ENCODE measurements around the gene PTPRN2. TPM values are rescaled to one million over a fixed set of nuclear protein-coding genes. Genes with fewer than 3 reads are reported as not detected.

PTPRN2 gene
- total and polyA plus RNA-seq, 9 of the 15 experiments (the other 6 are each of a cell fraction or from before 2014, with no cell fraction given): not detected

DNA sequence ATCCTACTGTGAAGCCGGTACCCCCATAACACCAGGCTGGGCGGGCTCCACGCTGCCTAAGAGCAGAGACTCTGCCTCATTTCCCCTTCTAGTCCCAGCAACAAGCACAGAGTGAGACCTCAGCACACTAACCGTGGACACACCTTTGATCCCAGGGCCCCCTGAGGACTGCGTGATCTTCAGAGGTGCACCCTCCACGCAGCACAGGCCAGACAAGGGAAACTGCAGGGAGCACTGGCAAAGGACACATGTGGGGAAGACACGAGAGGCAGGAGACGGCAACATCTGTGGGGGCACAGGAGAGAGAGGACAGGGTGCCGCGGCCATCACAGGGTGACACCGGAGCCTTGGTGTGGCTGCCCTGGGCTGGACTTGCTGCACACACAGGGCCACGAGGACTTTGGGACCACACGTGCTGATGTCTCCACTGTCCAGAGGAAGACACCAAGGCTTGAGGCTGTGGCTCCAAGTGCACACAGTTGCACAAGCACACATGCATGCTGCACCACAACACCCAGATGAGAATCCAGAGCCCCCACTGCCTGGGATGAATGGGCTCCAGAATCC, 128.8 kb downstream of the PTPRN2 start (continued):
- TF ChIP-seq TEAD4 (IDR thresholded peaks at IDR 0.05; ENCODE audit: low read length) (no peak), TEAD4 (CRISPR knock-in tag; IDR thresholded peaks at IDR 0.05; ENCODE audit: borderline replicate concordance) (no peak), ZNF431 (CRISPR knock-in tag; IDR thresholded peaks at IDR 0.05) (no peak), TBL1XR1 (IDR thresholded peaks at IDR 0.05; ENCODE audit: low read length in 2 of 2) (no peak)
- TF ChIP-seq, protein P1, sequence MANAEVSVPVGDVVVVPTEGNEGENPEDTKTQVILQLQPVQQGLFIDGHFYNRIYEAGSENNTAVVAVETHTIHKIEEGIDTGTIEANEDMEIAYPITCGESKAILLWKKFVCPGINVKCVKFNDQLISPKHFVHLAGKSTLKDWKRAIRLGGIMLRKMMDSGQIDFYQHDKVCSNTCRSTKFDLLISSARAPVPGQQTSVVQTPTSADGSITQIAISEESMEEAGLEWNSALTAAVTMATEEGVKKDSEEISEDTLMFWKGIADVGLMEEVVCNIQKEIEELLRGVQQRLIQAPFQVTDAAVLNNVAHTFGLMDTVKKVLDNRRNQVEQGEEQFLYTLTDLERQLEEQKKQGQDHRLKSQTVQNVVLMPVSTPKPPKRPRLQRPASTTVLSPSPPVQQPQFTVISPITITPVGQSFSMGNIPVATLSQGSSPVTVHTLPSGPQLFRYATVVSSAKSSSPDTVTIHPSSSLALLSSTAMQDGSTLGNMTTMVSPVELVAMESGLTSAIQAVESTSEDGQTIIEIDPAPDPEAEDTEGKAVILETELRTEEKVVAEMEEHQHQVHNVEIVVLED (CRISPR knock-in tag; IDR thresholded peaks at IDR 0.05): no peak
- TF ChIP-seq, protein P2, sequence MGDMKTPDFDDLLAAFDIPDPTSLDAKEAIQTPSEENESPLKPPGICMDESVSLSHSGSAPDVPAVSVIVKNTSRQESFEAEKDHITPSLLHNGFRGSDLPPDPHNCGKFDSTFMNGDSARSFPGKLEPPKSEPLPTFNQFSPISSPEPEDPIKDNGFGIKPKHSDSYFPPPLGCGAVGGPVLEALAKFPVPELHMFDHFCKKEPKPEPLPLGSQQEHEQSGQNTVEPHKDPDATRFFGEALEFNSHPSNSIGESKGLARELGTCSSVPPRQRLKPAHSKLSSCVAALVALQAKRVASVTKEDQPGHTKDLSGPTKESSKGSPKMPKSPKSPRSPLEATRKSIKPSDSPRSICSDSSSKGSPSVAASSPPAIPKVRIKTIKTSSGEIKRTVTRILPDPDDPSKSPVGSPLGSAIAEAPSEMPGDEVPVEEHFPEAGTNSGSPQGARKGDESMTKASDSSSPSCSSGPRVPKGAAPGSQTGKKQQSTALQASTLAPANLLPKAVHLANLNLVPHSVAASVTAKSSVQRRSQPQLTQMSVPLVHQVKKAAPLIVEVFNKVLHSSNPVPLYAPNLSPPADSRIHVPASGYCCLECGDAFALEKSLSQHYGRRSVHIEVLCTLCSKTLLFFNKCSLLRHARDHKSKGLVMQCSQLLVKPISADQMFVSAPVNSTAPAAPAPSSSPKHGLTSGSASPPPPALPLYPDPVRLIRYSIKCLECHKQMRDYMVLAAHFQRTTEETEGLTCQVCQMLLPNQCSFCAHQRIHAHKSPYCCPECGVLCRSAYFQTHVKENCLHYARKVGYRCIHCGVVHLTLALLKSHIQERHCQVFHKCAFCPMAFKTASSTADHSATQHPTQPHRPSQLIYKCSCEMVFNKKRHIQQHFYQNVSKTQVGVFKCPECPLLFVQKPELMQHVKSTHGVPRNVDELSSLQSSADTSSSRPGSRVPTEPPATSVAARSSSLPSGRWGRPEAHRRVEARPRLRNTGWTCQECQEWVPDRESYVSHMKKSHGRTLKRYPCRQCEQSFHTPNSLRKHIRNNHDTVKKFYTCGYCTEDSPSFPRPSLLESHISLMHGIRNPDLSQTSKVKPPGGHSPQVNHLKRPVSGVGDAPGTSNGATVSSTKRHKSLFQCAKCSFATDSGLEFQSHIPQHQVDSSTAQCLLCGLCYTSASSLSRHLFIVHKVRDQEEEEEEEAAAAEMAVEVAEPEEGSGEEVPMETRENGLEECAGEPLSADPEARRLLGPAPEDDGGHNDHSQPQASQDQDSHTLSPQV (IDR thresholded peaks at IDR 0.05): no peak
- TF ChIP-seq, protein P3, sequence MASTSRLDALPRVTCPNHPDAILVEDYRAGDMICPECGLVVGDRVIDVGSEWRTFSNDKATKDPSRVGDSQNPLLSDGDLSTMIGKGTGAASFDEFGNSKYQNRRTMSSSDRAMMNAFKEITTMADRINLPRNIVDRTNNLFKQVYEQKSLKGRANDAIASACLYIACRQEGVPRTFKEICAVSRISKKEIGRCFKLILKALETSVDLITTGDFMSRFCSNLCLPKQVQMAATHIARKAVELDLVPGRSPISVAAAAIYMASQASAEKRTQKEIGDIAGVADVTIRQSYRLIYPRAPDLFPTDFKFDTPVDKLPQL (IDR thresholded peaks at IDR 0.05; ENCODE audit: extremely low read depth, insufficient read length): no peak
